Measurements from ENCODE around the gene CLDN34.

CLDN34 gene

DNA sequence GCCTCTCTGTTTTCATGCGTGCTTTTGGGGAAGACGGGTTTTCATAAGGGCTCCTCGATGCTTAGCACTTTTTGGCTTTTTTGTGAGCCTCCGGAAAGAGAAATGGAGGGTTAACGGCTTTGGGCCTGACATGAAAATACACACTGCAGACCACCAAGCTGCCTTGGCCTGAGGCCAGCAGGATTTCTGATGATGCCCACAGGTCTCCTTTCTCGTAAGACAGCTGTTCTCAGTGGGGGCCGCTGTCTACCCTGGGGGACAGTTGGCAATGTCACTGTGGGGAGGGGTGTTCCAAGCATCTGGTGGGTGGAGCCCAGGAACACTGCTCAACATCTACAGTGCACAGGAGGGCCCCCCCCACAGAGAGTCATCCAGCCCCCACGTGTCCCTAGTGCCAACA is 29.4 kb upstream of the CLDN34 start:
- no peak for DNase-seq
- no peak overlapping the region for H3K4ac ChIP-seq (ENCODE audit: low read depth, low read length)
- no peak overlapping the region for H2AK5ac ChIP-seq (ENCODE audit: low read length)
- no peak overlapping the region for H2BK12ac ChIP-seq (ENCODE audit: low read length)
- H4K91ac ChIP-seq (ENCODE audit: low read depth, low read length), result no peak overlapping the region
- no peak overlapping the region for H3K4me3 ChIP-seq (ENCODE audit: low read depth, low read length)
- H3K18ac ChIP-seq (ENCODE audit: low read length), result no peak overlapping the region
- no peaks in the 10 kb centered on the region for H3K9me3 ChIP-seq (ENCODE audit: insufficient read depth, low read depth, low read length)
- H3K14ac ChIP-seq (ENCODE audit: low read length), result no peak overlapping the region
- no peak overlapping the region for H3K23ac ChIP-seq (ENCODE audit: low read length)
- no peak overlapping the region for H3K9ac ChIP-seq (ENCODE audit: low read length)
- no peak overlapping the region for H4K8ac ChIP-seq (ENCODE audit: low read depth, low read length)
- H3K4me2 ChIP-seq (ENCODE audit: low read length), result no peak overlapping the region
- H3K27me3 ChIP-seq (ENCODE audit: insufficient read depth, low read length), result no peaks in the 10 kb centered on the region
- H3K4me1 ChIP-seq (ENCODE audit: control insufficient read depth in 1 of 2, insufficient read depth in 2 of 2, low read length in 2 of 2), result peaks cover 0 to 2% of the 10 kb centered on the region in 2 experiments
- no peak overlapping the region for H3K27ac ChIP-seq (ENCODE audit: low read depth, low read length)
- peaks cover 44 to 48% of the 10 kb centered on the region in 2 experiments for H3K36me3 ChIP-seq (ENCODE audit: control insufficient read depth in 1 of 2, insufficient read depth in 2 of 2, low read length in 2 of 2)
- no CpG with 5 or more reads among the region's 8 CpGs for WGBS (ENCODE audit: extremely low coverage, insufficient coverage, insufficient read length)
- no peak overlapping the region for H2AFZ ChIP-seq (ENCODE audit: insufficient read depth, low read length, poor library complexity)
- H2BK120ac ChIP-seq (ENCODE audit: insufficient read depth, low read length, poor library complexity), result no peak overlapping the region
- H3K79me1 ChIP-seq (ENCODE audit: low read length), result no peaks in the 10 kb centered on the region
- no peak overlapping the region for H4K12ac ChIP-seq (ENCODE audit: low read depth, low read length)
- no peaks in the 10 kb centered on the region for H3K79me2 ChIP-seq (ENCODE audit: control insufficient read depth, insufficient read depth, low read length, poor library complexity)
- H2BK5ac ChIP-seq (ENCODE audit: low read depth, low read length, poor library complexity), result no peak overlapping the region

DNA sequence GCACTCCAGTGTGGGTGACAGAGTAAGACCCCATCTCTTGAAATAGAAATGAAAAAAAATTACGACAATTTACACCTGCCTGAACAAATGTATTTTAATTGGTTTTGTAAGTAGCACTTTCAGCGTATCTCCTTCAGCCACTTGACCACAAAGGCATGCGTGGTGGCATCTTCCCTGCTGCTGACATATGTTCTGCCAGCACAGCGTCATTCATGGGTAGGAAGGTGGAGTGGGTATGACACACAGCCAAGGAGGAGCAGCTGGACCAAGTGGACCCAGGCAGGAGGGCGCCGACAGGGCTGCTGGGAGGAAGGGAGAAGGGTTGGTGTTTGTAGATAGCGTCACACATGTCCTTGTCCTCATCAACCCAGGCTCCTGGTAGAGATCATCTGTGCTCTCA is 28.6 kb upstream of the CLDN34 start:
- Histone ChIP-seq H3K27ac (ENCODE audit: low read depth, low read length) (no peak overlapping the region), H4K8ac (ENCODE audit: low read depth, low read length) (no peak overlapping the region), H2BK12ac (ENCODE audit: low read length) (no peak overlapping the region), H4K12ac (ENCODE audit: low read depth, low read length) (no peak overlapping the region), H3K9ac (ENCODE audit: low read length) (no peak overlapping the region), H3K4me3 (ENCODE audit: low read depth, low read length) (no peak overlapping the region), H3K79me2 (ENCODE audit: control insufficient read depth, insufficient read depth, low read length, poor library complexity) (no peaks in the 10 kb centered on the region), H3K14ac (ENCODE audit: low read length) (no peak overlapping the region), H3K23ac (ENCODE audit: low read length) (no peak overlapping the region), H2BK120ac (ENCODE audit: insufficient read depth, low read length, poor library complexity) (no peak overlapping the region), H3K27me3 (ENCODE audit: insufficient read depth, low read length) (no peaks in the 10 kb centered on the region), H3K4me1 (ENCODE audit: control insufficient read depth in 1 of 2, insufficient read depth in 2 of 2, low read length in 2 of 2) (peaks cover 0 to 2% of the 10 kb centered on the region in 2 experiments), H3K79me1 (ENCODE audit: low read length) (no peaks in the 10 kb centered on the region), H2BK5ac (ENCODE audit: low read depth, low read length, poor library complexity) (no peak overlapping the region), H3K4ac (ENCODE audit: low read depth, low read length) (no peak overlapping the region), H2AFZ (ENCODE audit: insufficient read depth, low read length, poor library complexity) (no peak overlapping the region), H3K36me3 (ENCODE audit: control insufficient read depth in 1 of 2, insufficient read depth in 2 of 2, low read length in 2 of 2) (peaks cover 43% of the 10 kb centered on the region in 2 experiments), H4K91ac (ENCODE audit: low read depth, low read length) (no peak overlapping the region), H3K18ac (ENCODE audit: low read length) (no peak overlapping the region), H3K9me3 (ENCODE audit: insufficient read depth, low read depth, low read length) (no peaks in the 10 kb centered on the region), H2AK5ac (ENCODE audit: low read length) (no peak overlapping the region), H3K4me2 (ENCODE audit: low read length) (no peak overlapping the region)
- no CpG with 5 or more reads among the region's 7 CpGs for WGBS (ENCODE audit: extremely low coverage, insufficient coverage, insufficient read length)
- DNase-seq, result no peak

DNA sequence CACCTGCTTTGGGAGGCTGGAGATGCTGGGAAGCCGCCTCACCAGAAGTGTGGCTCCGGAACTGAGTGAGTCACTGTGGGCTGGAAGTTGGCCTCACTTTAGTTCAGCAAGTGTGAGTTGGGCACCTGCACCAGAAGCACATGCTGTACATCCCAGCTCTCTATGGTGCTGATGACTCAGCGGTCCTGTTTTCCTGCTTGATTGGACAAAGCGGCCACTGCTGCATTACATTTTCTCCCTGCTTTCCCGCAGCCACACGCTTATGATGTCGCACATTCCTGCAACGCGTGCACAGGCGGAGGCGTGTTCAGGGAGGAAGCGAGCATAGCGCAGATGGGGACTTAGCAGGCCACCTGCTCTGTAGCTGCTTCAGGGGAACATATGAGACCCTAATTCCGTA is 26.7 kb upstream of the CLDN34 start:
- peak overlapping the region; percentile 17 for H4K12ac ChIP-seq (ENCODE audit: low read depth, low read length)
- no peak overlapping the region for H3K27ac ChIP-seq (ENCODE audit: low read depth, low read length)
- H3K9ac ChIP-seq (ENCODE audit: low read length), result no peak overlapping the region
- H4K91ac ChIP-seq (ENCODE audit: low read depth, low read length), result no peak overlapping the region
- H3K4me3 ChIP-seq (ENCODE audit: low read depth, low read length), result no peak overlapping the region
- H3K79me1 ChIP-seq (ENCODE audit: low read length), result no peaks in the 10 kb centered on the region
- no peak overlapping the region for H2BK5ac ChIP-seq (ENCODE audit: low read depth, low read length, poor library complexity)
- H3K36me3 ChIP-seq (ENCODE audit: control insufficient read depth in 1 of 2, insufficient read depth in 2 of 2, low read length in 2 of 2), result peaks cover 43 to 47% of the 10 kb centered on the region in 2 experiments
- H4K8ac ChIP-seq (ENCODE audit: low read depth, low read length), result no peak overlapping the region
- DNase-seq, result peak; percentile 18 to 55
- H3K18ac ChIP-seq (ENCODE audit: low read length), result no peak overlapping the region
- no peak overlapping the region for H2BK120ac ChIP-seq (ENCODE audit: insufficient read depth, low read length, poor library complexity)
- H3K9me3 ChIP-seq (ENCODE audit: insufficient read depth, low read depth, low read length), result no peaks in the 10 kb centered on the region
- H2BK12ac ChIP-seq (ENCODE audit: low read length), result no peak overlapping the region
- H3K4ac ChIP-seq (ENCODE audit: low read depth, low read length), result no peak overlapping the region
- no peak overlapping the region for H3K14ac ChIP-seq (ENCODE audit: low read length)
- H3K27me3 ChIP-seq (ENCODE audit: insufficient read depth, low read length), result no peaks in the 10 kb centered on the region
- peaks cover 0 to 2% of the 10 kb centered on the region in 2 experiments for H3K4me1 ChIP-seq (ENCODE audit: control insufficient read depth in 1 of 2, insufficient read depth in 2 of 2, low read length in 2 of 2)
- no peak overlapping the region for H3K4me2 ChIP-seq (ENCODE audit: low read length)
- no peak overlapping the region for H2AFZ ChIP-seq (ENCODE audit: insufficient read depth, low read length, poor library complexity)
- H3K79me2 ChIP-seq (ENCODE audit: control insufficient read depth, insufficient read depth, low read length, poor library complexity), result no peaks in the 10 kb centered on the region
- no CpG with 5 or more reads among the region's 14 CpGs for WGBS (ENCODE audit: extremely low coverage, insufficient coverage, insufficient read length)
- no peak overlapping the region for H3K23ac ChIP-seq (ENCODE audit: low read length)
- H2AK5ac ChIP-seq (ENCODE audit: low read length), result no peak overlapping the region

DNA sequence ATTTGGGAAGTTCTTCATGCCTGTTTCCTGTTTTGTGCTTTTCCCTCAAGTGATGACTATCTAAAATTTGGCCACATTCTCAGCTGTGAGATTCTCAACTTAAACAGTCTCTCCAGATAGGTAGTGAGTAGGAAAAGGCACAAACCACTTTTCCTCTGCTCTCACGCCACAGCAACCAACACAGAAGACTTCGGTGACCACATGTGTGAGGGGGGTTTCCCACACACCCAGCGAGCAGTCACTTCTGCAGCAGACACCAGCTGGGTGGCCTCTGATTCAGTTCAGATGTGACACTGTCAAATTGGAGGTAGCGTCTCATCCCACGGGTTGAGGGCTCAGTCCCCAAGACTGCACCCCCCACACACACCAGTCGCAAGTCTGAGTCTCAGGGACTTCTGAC is 25.1 kb upstream of the CLDN34 start:
- Histone ChIP-seq H3K36me3 (ENCODE audit: control insufficient read depth in 1 of 2, insufficient read depth in 2 of 2, low read length in 2 of 2) (peaks cover 52 to 58% of the 10 kb centered on the region in 2 experiments), H2BK12ac (ENCODE audit: low read length) (no peak overlapping the region), H3K27me3 (ENCODE audit: insufficient read depth, low read length) (no peaks in the 10 kb centered on the region), H2BK5ac (ENCODE audit: low read depth, low read length, poor library complexity) (no peak overlapping the region), H4K8ac (ENCODE audit: low read depth, low read length) (no peak overlapping the region), H3K23ac (ENCODE audit: low read length) (no peak overlapping the region), H3K9ac (ENCODE audit: low read length) (no peak overlapping the region), H3K18ac (ENCODE audit: low read length) (no peak overlapping the region), H3K27ac (ENCODE audit: low read depth, low read length) (no peak overlapping the region), H3K4me2 (ENCODE audit: low read length) (no peak overlapping the region), H3K79me1 (ENCODE audit: low read length) (no peaks in the 10 kb centered on the region), H4K12ac (ENCODE audit: low read depth, low read length) (no peak overlapping the region), H2AFZ (ENCODE audit: insufficient read depth, low read length, poor library complexity) (no peak overlapping the region), H3K79me2 (ENCODE audit: control insufficient read depth, insufficient read depth, low read length, poor library complexity) (no peaks in the 10 kb centered on the region), H2AK5ac (ENCODE audit: low read length) (no peak overlapping the region), H3K14ac (ENCODE audit: low read length) (no peak overlapping the region), H3K4me1 (ENCODE audit: control insufficient read depth in 1 of 2, insufficient read depth in 2 of 2, low read length in 2 of 2) (peaks cover 0 to 2% of the 10 kb centered on the region in 2 experiments), H2BK120ac (ENCODE audit: insufficient read depth, low read length, poor library complexity) (no peak overlapping the region), H3K4me3 (ENCODE audit: low read depth, low read length) (no peak overlapping the region), H4K91ac (ENCODE audit: low read depth, low read length) (no peak overlapping the region), H3K4ac (ENCODE audit: low read depth, low read length) (no peak overlapping the region), H3K9me3 (ENCODE audit: insufficient read depth, low read depth, low read length) (no peaks in the 10 kb centered on the region)
- DNase-seq, result no peak
- WGBS (ENCODE audit: extremely low coverage, insufficient coverage, insufficient read length), result no CpG with 5 or more reads among the region's 6 CpGs

All from trophoblast cell (in vitro differentiated cells and primary cell).